IMR-90 (cell line): ENCODE results near the gene PCDHB8. TPM values are rescaled to one million over a fixed set of nuclear protein-coding genes. Genes with fewer than 3 reads are reported as not detected.
"Not testable (repeated sequence)": the region's sequence is repeated elsewhere in the genome, so short reads cannot be mapped to it uniquely, and the experiment has no call there.

ENCODE experiments used
- ATAC-seq: fragments of 200-7000 bp; cut with Tn5 transposase; 2 replicates; pipeline ENCODE4 v1.9.1; 2020; ENCODE audit warnings: low read depth, mild to moderate bottlenecking, moderate library complexity
- BruUV-seq: library from RNA; stranded (reverse); fragments of 400-500 nt; replicated peaks from 2 replicates; lab custom pipeline; 2021; lab: Mats Ljungman, UMichigan
- CTCF ChIA-PET: fragments of 300-600 bp; formaldehyde crosslinking; extraction: SDS; loops from one replicate; lab custom pipeline; 2021; ENCODE audit warnings: antibody characterized with exemption; lab: Yijun Ruan, JAX
- POLR2A ChIA-PET: fragments of 300-600 bp; sonication (Branson Sonifier 250); formaldehyde crosslinking; loops from one replicate; lab custom pipeline; 2022; ENCODE audit warnings: antibody characterized with exemption; ENCODE audit not compliant: unreplicated experiment; lab: Charles Lee
- DNase-seq: peaks from one replicate; pipeline ENCODE4 v3.0.0; 2013
- H2AFZ ChIP-seq: replicated peaks from 2 replicates; pipeline ENCODE3; 2013; ENCODE audit warnings: low read length, mild to moderate bottlenecking; ENCODE audit not compliant: poor library complexity
- H2AK5ac ChIP-seq: 2 replicates; pipeline ENCODE4 v1.6.1; 2013; ENCODE audit warnings: low read depth, low read length, inconsistent platforms
- H2AK9ac ChIP-seq: replicated peaks from 2 replicates; pipeline ENCODE3; 2013; ENCODE audit warnings: mild to moderate bottlenecking, low read depth, low read length, moderate library complexity; ENCODE audit not compliant: poor library complexity
- H2BK120ac ChIP-seq: 2 replicates; pipeline ENCODE4 v1.6.1; 2013; ENCODE audit warnings: low read depth, low read length, inconsistent platforms
- H2BK15ac ChIP-seq: 3 replicates; pipeline ENCODE4 v1.6.1; 2013; ENCODE audit warnings: low read depth, low read length, inconsistent platforms
- H2BK20ac ChIP-seq: 2 replicates; pipeline ENCODE4 v1.6.1; 2013; ENCODE audit warnings: low read depth, mild to moderate bottlenecking, inconsistent platforms, low read length, moderate library complexity
- H2BK5ac ChIP-seq: 2 replicates; pipeline ENCODE4 v1.6.1; 2013; ENCODE audit warnings: mild to moderate bottlenecking, low read depth, low read length, inconsistent platforms; ENCODE audit not compliant: poor library complexity, severe bottlenecking
- H3K14ac ChIP-seq: replicated peaks from 2 replicates; pipeline ENCODE4 v1.6.1; 2013; ENCODE audit warnings: low read depth, low read length, inconsistent platforms
- H3K18ac ChIP-seq: 2 replicates; pipeline ENCODE4 v1.6.1; 2013; ENCODE audit warnings: low read depth, low read length, control low read depth
- H3K23ac ChIP-seq: 2 replicates; pipeline ENCODE4 v1.6.1; 2013; ENCODE audit warnings: low read depth, low read length, inconsistent platforms
- H3K27ac ChIP-seq: 2 replicates; pipeline ENCODE4 v1.5.1; 2013; ENCODE audit warnings: mild to moderate bottlenecking, control low read depth, low read length; ENCODE audit not compliant: insufficient read depth
- H3K27me3 ChIP-seq: 2 replicates; pipeline ENCODE4 v1.6.1; 2013; ENCODE audit warnings: low read length; ENCODE audit not compliant: control insufficient read depth, insufficient read depth
- H3K36me3 ChIP-seq: 2 replicates; pipeline ENCODE4 v1.6.1; 2013; ENCODE audit warnings: low read length, mixed read lengths; ENCODE audit not compliant: control insufficient read depth, insufficient read depth
- H3K4ac ChIP-seq: 2 replicates; pipeline ENCODE4 v1.6.1; 2013; ENCODE audit warnings: low read depth, low read length, inconsistent platforms
- H3K4me1 ChIP-seq: 2 replicates; pipeline ENCODE4 v1.6.1; 2013; ENCODE audit warnings: low read length, mixed read lengths; ENCODE audit not compliant: control insufficient read depth, insufficient read depth
- H3K4me2 ChIP-seq: 2 replicates; pipeline ENCODE4 v1.6.1; 2013; ENCODE audit warnings: low read depth, mild to moderate bottlenecking, control low read depth, low read length, moderate library complexity
- H3K4me3 ChIP-seq: 2 replicates; pipeline ENCODE4 v1.5.1; 2013; ENCODE audit warnings: low read depth, mild to moderate bottlenecking, control low read depth, low read length, moderate library complexity; ENCODE audit not compliant: insufficient read depth
- H3K56ac ChIP-seq: 2 replicates; pipeline ENCODE4 v1.6.1; 2013; ENCODE audit warnings: low read length, inconsistent platforms; ENCODE audit not compliant: insufficient read depth; ENCODE audit errors: extremely low read depth
- H3K79me1 ChIP-seq, 2 experiments: 2 replicates each; pipeline ENCODE4 v1.6.1; 2013; ENCODE audit warnings: low read length in 2 of 2, inconsistent platforms in 1 of 2, low read depth in 1 of 2
- H3K9ac ChIP-seq: 2 replicates; pipeline ENCODE4 v1.6.1; 2013; ENCODE audit warnings: low read depth, low read length, control low read depth
- H3K9me1 ChIP-seq: 2 replicates; pipeline ENCODE4 v1.6.1; 2013; ENCODE audit warnings: low read length, inconsistent platforms; ENCODE audit not compliant: insufficient read depth
- H3K9me3 ChIP-seq: 2 replicates; pipeline ENCODE4 v1.6.1; 2013; ENCODE audit warnings: low read length; ENCODE audit not compliant: control insufficient read depth, insufficient read depth
- H4K20me1 ChIP-seq: 2 replicates; pipeline ENCODE4 v1.6.1; 2013; ENCODE audit warnings: low read length, inconsistent platforms; ENCODE audit not compliant: insufficient read depth
- H4K5ac ChIP-seq: 2 replicates; pipeline ENCODE4 v1.6.1; 2013; ENCODE audit warnings: mild to moderate bottlenecking, low read depth, low read length, control low read depth
- H4K8ac ChIP-seq, 2 experiments: 2 replicates each; pipeline ENCODE4 v1.6.1; 2013; ENCODE audit warnings: low read depth in 2 of 2, low read length in 2 of 2, control low read depth in 1 of 2, inconsistent platforms in 1 of 2
- H4K91ac ChIP-seq: 2 replicates; pipeline ENCODE4 v1.6.1; 2013; ENCODE audit warnings: low read depth, low read length, inconsistent platforms; ENCODE audit not compliant: insufficient read depth
- WGBS, 2 experiments: methylation state at CpG; one replicate each; pipeline versions ENCODE4 v1.1.5 to v1.1.7; 2013; ENCODE audit warnings: missing lambda C conversion rate in 2 of 2; ENCODE audit not compliant: insufficient read length in 1 of 2; ENCODE audit errors: extremely low coverage in 2 of 2; 5-methylcytosine and 5-hydroxymethylcytosine counted together
- dilution Hi-C: fragments of 300-500 bp; cut with HindIII; formaldehyde crosslinking; loops from one replicate; pipeline ENCODE4 v1.14.3; 2018; ENCODE audit warnings: low sequenced_read_pairs; ENCODE audit not compliant: unreplicated experiment
- in situ Hi-C: fragments of 300-500 bp; cut with MboI; formaldehyde crosslinking; loops from 3 replicates; pipeline ENCODE4 v1.14.3; 2019; ENCODE audit warnings: low sequenced_read_pairs, inconsistent platforms, mixed read lengths
- intact Hi-C: fragments of 100-400 bp; cut with micrococcal nuclease; formaldehyde crosslinking; loops from 2 replicates; pipeline ENCODE4 v1.10.0; 2022
- polyA plus RNA-seq, 3 experiments: library from polyadenylated mRNA; depleted of rRNA; stranded (reverse); fragments of >200 nt; gene quantifications; 2 replicates each; pipeline ENCODE4 v1.2.3, GENCODE V29; 2012; ENCODE audit warnings: low replicate concordance in 1 of 3
- total RNA-seq: library from RNA; depleted of rRNA; stranded (reverse); fragments of >200 nt; gene quantifications from 2 replicates; pipeline ENCODE4 v1.2.3, GENCODE V29; 2012

Gene PCDHB8
- total and polyA plus RNA-seq, 2 of the 4 experiments (the other 2 are of a cell fraction): 0.07 to 0.18 TPM

DNA sequence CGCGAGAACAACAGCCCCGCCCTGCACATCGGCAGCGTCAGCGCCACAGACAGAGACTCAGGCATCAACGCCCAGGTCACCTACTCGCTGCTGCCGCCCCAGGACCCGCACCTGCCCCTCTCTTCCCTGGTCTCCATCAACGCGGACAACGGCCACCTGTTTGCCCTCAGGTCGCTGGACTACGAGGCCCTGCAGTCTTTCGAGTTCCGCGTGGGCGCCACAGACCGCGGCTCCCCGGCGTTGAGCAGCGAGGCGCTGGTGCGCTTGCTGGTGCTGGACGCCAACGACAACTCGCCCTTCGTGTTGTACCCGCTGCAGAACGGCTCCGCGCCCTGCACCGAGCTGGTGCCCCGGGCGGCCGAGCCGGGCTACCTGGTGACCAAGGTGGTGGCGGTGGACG is 26.0 kb upstream of the PCDHB8 start:
- H3K9ac ChIP-seq, DNase-seq, H3K4me3 ChIP-seq, H2BK120ac ChIP-seq, H4K8ac ChIP-seq, H3K27me3 ChIP-seq, H3K27ac ChIP-seq, POLR2A ChIA-PET, H2BK20ac ChIP-seq, H3K36me3 ChIP-seq, H3K79me1 ChIP-seq, BruUV-seq, intact Hi-C loops, H3K9me1 ChIP-seq, in situ Hi-C loops, CTCF ChIA-PET, H4K91ac ChIP-seq, H2BK5ac ChIP-seq, H4K20me1 ChIP-seq, H3K4me1 ChIP-seq, ATAC-seq, H3K4me2 ChIP-seq, dilution Hi-C loops, H2AK5ac ChIP-seq, H4K5ac ChIP-seq, H2BK15ac ChIP-seq, H3K18ac ChIP-seq, H3K4ac ChIP-seq, H3K14ac ChIP-seq, H3K56ac ChIP-seq, H3K23ac ChIP-seq, H2AK9ac ChIP-seq, H2AFZ ChIP-seq: not testable (repeated sequence)
- peaks cover 19% of the 10 kb centered on the region; the same call in 1 of the 2 replicates for H3K9me3 ChIP-seq
- WGBS, 2 experiments: no CpG with 5 or more reads among the region's 41 CpGs

DNA sequence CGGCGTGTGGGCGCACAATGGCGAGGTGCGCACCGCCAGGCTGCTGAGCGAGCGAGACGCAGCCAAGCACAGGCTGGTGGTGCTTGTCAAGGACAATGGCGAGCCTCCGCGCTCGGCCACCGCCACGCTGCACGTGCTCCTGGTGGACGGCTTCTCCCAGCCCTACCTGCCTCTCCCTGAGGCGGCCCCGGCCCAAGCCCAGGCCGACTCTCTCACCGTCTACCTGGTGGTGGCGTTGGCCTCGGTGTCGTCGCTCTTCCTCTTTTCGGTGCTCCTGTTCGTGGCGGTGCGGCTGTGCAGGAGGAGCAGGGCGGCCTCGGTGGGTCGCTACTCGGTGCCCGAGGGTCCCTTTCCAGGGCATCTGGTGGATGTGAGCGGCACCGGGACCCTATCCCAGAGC is 25.5 kb upstream of the PCDHB8 start:
- H2AK9ac ChIP-seq, H4K20me1 ChIP-seq, H3K18ac ChIP-seq, H2AFZ ChIP-seq, H3K4me3 ChIP-seq, dilution Hi-C loops, H2BK15ac ChIP-seq, H4K91ac ChIP-seq, H4K5ac ChIP-seq, H3K9ac ChIP-seq, H2BK5ac ChIP-seq, CTCF ChIA-PET, H2AK5ac ChIP-seq, H3K56ac ChIP-seq, H3K9me1 ChIP-seq, H4K8ac ChIP-seq, H2BK120ac ChIP-seq, H3K23ac ChIP-seq, ATAC-seq, in situ Hi-C loops, intact Hi-C loops, H3K27me3 ChIP-seq, DNase-seq, H3K4me1 ChIP-seq, BruUV-seq, H3K27ac ChIP-seq, H3K4me2 ChIP-seq, POLR2A ChIA-PET, H3K4ac ChIP-seq, H3K14ac ChIP-seq, H3K36me3 ChIP-seq, H3K79me1 ChIP-seq, H2BK20ac ChIP-seq: not testable (repeated sequence)
- peaks cover 19% of the 10 kb centered on the region; the same call in 1 of the 2 replicates for H3K9me3 ChIP-seq
- WGBS, 2 experiments: no CpG with 5 or more reads among the region's 36 CpGs
